ENCODE data around the gene C1QA.

The C1QA gene

GRCh38 chr1:22629886-22630285 lies 6.5 kb upstream of the C1QA start:
- TF ChIP-seq EZH2 (IDR thresholded peaks at IDR 0.05; ENCODE audit: borderline replicate concordance, low read depth, low read length, severe bottlenecking) = no peak
- Histone ChIP-seq H3K4me3 (ENCODE audit: low read depth in 1 of 2, low read length in 2 of 2) (no peak overlapping the region), H3K27me3 (ENCODE audit: insufficient read depth, low read length, poor library complexity) (peaks cover 3% of the 10 kb centered on the region), H3K9ac (ENCODE audit: low read depth, low read length) (no peak overlapping the region), H4K20me1 (ENCODE audit: insufficient read depth, low read length) (no peaks in the 10 kb centered on the region; the same call in 1 of the 2 replicates), H3K4me1 (ENCODE audit: insufficient read depth, low read length) (no peaks in the 10 kb centered on the region), H3K9me3 (ENCODE audit: insufficient read depth, low read length, severe bottlenecking) (no peaks in the 10 kb centered on the region), H3K27ac (ENCODE audit: low read length) (no peak overlapping the region), H3K79me2 (ENCODE audit: insufficient read depth, low read length) (no peaks in the 10 kb centered on the region), H3K4me2 (ENCODE audit: insufficient read depth, low read length) (no peak overlapping the region), H3K36me3 (ENCODE audit: insufficient read depth, low read length) (no peaks in the 10 kb centered on the region), H2AFZ (ENCODE audit: low read depth, low read length) (no peak overlapping the region)
- DNase-seq (no peak), ATAC-seq (ENCODE audit: insufficient read depth, low read depth) (no peak)

DNA sequence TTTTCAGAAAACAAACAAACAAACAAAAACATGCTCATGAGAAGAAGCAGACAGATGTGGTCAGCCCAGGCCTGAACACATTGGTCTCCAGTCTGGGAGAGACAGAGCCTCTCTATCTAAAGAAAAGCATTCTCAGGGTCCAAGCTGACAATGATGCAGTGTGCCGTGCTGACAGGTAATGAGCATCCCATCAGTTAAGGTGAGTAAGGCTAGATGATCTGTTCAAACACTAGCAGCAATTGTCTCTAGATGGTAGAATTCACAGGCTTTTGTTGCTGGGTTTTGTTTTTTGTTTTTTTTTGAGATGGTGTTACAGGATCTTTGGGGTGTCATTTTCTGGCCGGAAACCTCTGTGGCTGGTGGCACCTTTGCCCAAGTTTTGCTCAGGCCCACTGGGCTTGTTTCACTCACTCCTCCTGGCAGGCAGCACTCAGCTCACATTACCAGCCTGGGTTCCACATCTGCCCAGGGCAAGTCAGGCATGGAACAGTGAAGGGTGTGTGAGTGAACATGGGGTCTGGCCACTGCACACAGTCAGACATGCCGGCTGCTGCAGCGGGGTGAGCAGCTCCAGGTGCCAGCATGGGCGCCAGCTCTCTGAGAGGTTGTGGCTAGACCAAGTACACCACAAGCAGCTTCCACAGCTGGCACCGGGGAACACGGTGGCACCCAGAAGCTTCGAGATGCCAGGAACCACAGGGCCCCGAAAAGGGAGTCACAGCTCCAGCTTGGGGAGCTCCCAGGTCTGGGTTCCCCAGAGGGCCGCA lies 2.5 kb upstream of the C1QA start:
- Histone ChIP-seq H3K27ac (ENCODE audit: low read length) (no peak overlapping the region), H3K4me3 (ENCODE audit: low read depth in 1 of 2, low read length in 2 of 2) (no peak overlapping the region), H3K9me3 (ENCODE audit: insufficient read depth, low read length, severe bottlenecking) (no peaks in the 10 kb centered on the region), H4K20me1 (ENCODE audit: insufficient read depth, low read length) (no peaks in the 10 kb centered on the region; the same call in 1 of the 2 replicates), H3K4me1 (ENCODE audit: insufficient read depth, low read length) (no peaks in the 10 kb centered on the region), H3K36me3 (ENCODE audit: insufficient read depth, low read length) (no peaks in the 10 kb centered on the region), H2AFZ (ENCODE audit: low read depth, low read length) (no peak overlapping the region), H3K9ac (ENCODE audit: low read depth, low read length) (no peak overlapping the region), H3K27me3 (ENCODE audit: insufficient read depth, low read length, poor library complexity) (peaks cover 3% of the 10 kb centered on the region), H3K79me2 (ENCODE audit: insufficient read depth, low read length) (no peaks in the 10 kb centered on the region), H3K4me2 (ENCODE audit: insufficient read depth, low read length) (no peak overlapping the region)
- TF ChIP-seq CTCF (IDR thresholded peaks at IDR 0.05; ENCODE audit: borderline replicate concordance, extremely low read depth, low read length, poor library complexity, severe bottlenecking) (no peak), EZH2 (IDR thresholded peaks at IDR 0.05; ENCODE audit: borderline replicate concordance, low read depth, low read length, severe bottlenecking) (no peak)
- DNase-seq (no peak), ATAC-seq (ENCODE audit: insufficient read depth, low read depth) (no peak)

DNA sequence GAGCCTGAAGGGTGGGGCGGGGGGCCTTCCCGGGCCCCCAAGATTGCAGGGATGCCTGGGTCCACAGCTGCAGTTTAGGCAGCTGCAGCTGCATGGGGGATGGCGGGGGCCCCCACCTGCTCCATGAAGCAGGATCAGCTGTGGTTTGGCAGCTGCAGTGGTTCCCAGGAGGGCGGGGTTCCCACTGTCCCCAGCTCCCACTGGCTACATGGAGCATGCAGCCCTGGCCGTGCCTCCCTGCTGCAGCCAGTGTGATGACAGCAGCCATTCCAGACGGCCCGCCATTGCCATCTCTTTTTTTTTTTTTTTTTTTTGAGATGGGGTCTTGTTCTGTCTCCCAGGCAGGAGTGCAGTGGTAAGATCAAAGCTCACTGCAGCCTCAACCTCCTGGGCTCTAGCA lies 992 bp upstream of the C1QA start:
- Histone ChIP-seq H3K9me3 (ENCODE audit: insufficient read depth, low read length, severe bottlenecking) (no peaks in the 10 kb centered on the region), H3K4me2 (ENCODE audit: insufficient read depth, low read length) (no peak overlapping the region), H3K4me3 (ENCODE audit: low read depth in 1 of 2, low read length in 2 of 2) (no peak overlapping the region), H3K27me3 (ENCODE audit: insufficient read depth, low read length, poor library complexity) (peaks cover 3% of the 10 kb centered on the region), H4K20me1 (ENCODE audit: insufficient read depth, low read length) (no peaks in the 10 kb centered on the region), H2AFZ (ENCODE audit: low read depth, low read length) (no peak overlapping the region), H3K79me2 (ENCODE audit: insufficient read depth, low read length) (no peaks in the 10 kb centered on the region), H3K36me3 (ENCODE audit: insufficient read depth, low read length) (no peaks in the 10 kb centered on the region), H3K9ac (ENCODE audit: low read depth, low read length) (no peak overlapping the region), H3K27ac (ENCODE audit: low read length) (no peak overlapping the region), H3K4me1 (ENCODE audit: insufficient read depth, low read length) (no peaks in the 10 kb centered on the region)
- ATAC-seq (ENCODE audit: insufficient read depth, low read depth) (no peak), DNase-seq (no peak)
- TF ChIP-seq CTCF (IDR thresholded peaks at IDR 0.05; ENCODE audit: borderline replicate concordance, extremely low read depth, low read length, poor library complexity, severe bottlenecking) = no peak

DNA sequence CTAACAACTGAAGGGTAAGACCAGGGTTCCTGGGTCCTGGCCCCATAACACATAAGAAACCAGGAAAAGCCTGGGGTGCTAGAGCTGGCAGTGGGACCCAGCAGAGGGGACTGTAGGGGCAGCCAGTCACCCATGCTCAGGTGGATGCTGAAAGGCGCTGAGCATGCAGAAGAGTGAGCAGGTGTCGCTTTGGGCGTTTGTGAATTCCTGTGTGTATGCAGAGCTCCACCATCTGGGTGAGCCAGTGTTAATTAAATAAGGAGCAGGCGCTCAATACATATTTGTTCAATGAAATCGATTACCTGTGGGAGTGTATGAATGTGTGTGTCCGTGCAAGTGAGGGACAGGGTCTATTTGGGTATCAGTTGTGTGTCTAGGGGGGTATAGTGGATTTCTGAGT lies 499 bp downstream of the C1QA start:
- Histone ChIP-seq H3K4me3 (ENCODE audit: low read depth in 1 of 2, low read length in 2 of 2) (no peak overlapping the region), H3K27ac (ENCODE audit: low read length) (no peak overlapping the region), H3K9me3 (ENCODE audit: insufficient read depth, low read length, severe bottlenecking) (no peaks in the 10 kb centered on the region), H3K27me3 (ENCODE audit: insufficient read depth, low read length, poor library complexity) (no peaks in the 10 kb centered on the region), H3K4me1 (ENCODE audit: insufficient read depth, low read length) (peaks cover 3% of the 10 kb centered on the region), H3K9ac (ENCODE audit: low read depth, low read length) (no peak overlapping the region), H2AFZ (ENCODE audit: low read depth, low read length) (no peak overlapping the region), H3K79me2 (ENCODE audit: insufficient read depth, low read length) (no peaks in the 10 kb centered on the region), H4K20me1 (ENCODE audit: insufficient read depth, low read length) (peaks cover 10% of the 10 kb centered on the region; the same call in 1 of the 2 replicates), H3K4me2 (ENCODE audit: insufficient read depth, low read length) (no peak overlapping the region), H3K36me3 (ENCODE audit: insufficient read depth, low read length) (no peaks in the 10 kb centered on the region)
- TF ChIP-seq CTCF (IDR thresholded peaks at IDR 0.05; ENCODE audit: borderline replicate concordance, extremely low read depth, low read length, poor library complexity, severe bottlenecking) (no peak), EZH2 (IDR thresholded peaks at IDR 0.05; ENCODE audit: borderline replicate concordance, low read depth, low read length, severe bottlenecking) (no peak)
- no peak for DNase-seq
- ATAC-seq (ENCODE audit: insufficient read depth, low read depth) = no peak
